ENCODE measurements around the gene HDAC11.

GRCh38 chr3:13512451-13512850, 32.3 kb downstream of the HDAC11 start:
- TF ChIP-seq CTCF (IDR thresholded peaks at IDR 0.05) (no peak), POLR2A (IDR thresholded peaks at IDR 0.05) (no peak)
